HG03575 (cell line): ENCODE results near the gene CASKIN2.

Experiments used
- ATAC-seq: cut with Tn5 transposase; IDR thresholded peaks from one replicate; pipeline ENCODE4 v1.9.1; 2021; ENCODE audit not compliant: unreplicated experiment, insufficient number of reproducible peaks, low FRiP score; ENCODE audit errors: extremely low read depth

The CASKIN2 gene, protein sequence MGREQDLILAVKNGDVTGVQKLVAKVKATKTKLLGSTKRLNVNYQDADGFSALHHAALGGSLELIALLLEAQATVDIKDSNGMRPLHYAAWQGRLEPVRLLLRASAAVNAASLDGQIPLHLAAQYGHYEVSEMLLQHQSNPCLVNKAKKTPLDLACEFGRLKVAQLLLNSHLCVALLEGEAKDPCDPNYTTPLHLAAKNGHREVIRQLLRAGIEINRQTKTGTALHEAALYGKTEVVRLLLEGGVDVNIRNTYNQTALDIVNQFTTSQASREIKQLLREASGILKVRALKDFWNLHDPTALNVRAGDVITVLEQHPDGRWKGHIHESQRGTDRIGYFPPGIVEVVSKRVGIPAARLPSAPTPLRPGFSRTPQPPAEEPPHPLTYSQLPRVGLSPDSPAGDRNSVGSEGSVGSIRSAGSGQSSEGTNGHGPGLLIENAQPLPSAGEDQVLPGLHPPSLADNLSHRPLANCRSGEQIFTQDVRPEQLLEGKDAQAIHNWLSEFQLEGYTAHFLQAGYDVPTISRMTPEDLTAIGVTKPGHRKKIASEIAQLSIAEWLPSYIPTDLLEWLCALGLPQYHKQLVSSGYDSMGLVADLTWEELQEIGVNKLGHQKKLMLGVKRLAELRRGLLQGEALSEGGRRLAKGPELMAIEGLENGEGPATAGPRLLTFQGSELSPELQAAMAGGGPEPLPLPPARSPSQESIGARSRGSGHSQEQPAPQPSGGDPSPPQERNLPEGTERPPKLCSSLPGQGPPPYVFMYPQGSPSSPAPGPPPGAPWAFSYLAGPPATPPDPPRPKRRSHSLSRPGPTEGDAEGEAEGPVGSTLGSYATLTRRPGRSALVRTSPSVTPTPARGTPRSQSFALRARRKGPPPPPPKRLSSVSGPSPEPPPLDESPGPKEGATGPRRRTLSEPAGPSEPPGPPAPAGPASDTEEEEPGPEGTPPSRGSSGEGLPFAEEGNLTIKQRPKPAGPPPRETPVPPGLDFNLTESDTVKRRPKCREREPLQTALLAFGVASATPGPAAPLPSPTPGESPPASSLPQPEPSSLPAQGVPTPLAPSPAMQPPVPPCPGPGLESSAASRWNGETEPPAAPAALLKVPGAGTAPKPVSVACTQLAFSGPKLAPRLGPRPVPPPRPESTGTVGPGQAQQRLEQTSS (N-terminal part only)

DNA sequence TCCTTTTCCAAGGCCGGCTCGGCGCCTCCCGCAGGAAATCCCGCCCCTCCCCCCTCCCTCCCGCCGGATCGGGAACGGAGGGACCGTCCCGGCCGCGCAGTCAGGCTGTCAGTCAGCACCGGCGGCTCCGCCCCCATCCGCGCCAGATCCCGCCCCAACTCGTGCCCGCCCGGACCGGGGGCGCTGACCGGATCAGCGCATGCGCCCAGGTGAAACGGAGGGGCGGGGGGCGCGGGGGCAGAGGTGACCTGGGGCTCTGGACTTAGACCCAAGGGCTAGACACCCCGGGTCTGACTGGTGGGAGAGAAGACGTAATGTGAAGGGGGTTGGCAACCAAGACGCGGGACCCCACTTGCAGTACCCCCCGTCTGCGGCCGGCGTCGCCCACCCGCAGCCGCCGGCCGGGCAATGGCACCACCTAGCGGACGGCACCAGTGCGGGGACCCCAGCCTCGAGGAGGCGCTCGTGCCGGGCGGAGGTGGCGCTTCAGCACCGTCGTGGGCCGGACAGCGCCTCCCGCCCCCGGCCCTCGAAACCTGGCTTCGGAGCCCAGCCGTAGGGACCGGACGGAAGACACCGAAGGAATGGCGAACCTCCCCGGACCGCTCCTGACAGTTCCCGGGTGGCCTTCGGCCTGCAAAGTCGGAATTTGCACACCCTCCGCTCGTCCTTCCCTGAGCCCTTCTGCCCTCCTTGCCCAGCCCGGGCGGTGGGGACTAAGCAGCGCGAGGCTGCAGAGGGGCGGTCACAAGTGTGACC, at the start of gene CASKIN2:
Gene CASKIN2 (minus strand): TSS at position 42 of the 759 bp plus-strand sequence. CDS start 1,733 bp downstream, outside the sequence.
- no peak for ATAC-seq

DNA sequence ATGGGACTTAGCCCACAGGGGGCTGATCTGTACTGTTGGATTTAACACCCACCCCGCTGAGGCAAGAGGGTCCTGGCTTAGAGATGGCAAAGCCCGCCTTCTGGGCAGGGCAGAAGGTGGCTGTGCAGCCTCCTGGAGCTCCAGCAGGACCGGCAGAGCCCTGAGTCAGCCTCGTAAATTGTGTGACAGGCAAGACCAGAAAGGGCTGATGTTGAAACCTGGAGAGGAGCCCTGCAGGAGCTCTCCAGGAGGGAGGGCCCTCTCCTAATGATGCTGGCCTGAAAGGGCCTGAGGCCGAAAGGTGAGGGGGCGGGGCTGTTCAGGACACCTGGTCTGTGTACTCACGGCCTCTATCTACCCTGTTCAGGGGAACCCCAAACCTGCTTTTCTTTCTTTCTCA, 49.7 kb upstream of the CASKIN2 start:
- no peak for ATAC-seq

DNA sequence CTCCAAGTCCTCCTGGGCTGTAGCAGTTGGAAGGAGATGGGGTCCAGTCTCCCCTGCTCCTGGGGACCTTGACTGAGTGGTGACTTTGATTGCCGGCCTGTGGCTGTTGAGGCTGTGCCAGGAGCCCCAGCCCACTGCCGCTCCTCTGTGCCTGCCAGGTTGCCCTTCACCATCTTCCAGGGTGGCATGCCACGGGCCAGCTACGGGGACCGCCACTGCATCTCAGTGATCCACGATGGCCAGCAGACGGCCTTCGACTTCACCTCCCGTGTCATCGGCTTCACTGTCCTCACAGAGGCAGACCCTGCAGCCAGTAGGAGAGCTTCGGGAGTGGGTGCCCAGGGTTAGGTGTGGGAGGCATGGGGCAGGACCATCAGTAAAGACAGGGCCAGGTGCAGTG, 48.9 kb upstream of the CASKIN2 start:
- ATAC-seq, result no peak

DNA sequence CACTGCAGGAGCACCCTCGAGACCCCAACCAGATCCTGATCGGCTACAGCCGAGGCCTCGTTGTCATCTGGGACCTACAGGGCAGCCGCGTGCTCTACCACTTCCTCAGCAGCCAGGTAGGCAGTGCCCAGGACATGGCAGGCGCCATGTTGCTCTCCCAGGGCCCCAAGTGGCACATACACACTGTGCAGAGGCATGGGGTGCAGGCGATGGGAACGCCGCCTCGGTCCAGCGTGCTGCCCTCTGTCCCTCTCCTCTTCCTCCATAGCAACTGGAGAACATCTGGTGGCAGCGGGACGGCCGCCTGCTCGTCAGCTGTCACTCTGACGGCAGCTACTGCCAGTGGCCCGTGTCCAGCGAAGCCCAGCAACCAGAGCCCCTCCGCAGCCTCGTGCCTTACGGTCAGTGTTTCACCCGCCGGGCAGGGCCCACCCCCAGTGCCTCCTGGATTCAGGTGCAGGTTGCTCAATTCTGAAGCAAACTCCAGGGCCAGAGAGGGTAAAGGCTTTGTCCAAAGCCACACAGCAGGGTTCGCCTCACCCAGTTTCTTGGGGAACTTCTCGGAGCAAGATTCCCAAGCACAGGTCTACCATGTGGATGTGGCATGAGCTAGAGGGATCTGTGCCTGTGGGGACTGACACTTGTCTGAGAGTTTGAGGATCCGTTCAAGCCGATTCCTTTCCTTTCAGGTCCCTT, 47.9 kb upstream of the CASKIN2 start:
- no peak for ATAC-seq

DNA sequence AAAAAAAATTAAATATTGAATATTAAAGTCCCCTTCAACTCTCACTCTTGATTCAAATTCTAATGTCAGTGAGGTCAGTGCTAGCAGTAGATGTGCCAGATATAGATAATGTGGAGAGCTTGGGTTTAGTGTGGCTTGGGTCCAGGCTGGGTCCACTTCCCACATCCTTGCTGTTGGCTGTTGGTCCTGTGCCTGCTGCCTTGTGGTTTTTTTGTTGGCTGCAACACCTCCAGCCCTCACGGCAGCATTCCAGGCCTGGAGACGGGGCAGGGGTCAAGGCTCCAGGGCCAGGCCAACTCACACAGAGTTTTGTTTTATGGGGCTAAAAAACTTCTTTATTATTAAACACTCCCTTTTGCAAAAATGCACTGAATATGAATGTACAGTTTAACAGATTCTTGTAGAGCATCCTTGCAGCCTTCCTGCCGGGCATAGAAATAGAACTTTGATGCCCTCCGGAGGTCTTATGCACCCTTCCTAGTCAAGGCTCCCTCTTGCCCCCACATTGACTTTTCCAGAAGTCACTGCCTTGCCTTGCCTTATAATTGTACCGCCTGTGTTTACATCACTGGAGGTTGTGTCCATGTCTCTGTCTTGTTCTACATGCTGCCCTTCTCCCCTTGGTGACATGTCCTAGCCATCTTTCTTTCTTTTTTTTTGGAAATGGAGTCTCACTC, 46.7 kb upstream of the CASKIN2 start:
- ATAC-seq, result no peak

DNA sequence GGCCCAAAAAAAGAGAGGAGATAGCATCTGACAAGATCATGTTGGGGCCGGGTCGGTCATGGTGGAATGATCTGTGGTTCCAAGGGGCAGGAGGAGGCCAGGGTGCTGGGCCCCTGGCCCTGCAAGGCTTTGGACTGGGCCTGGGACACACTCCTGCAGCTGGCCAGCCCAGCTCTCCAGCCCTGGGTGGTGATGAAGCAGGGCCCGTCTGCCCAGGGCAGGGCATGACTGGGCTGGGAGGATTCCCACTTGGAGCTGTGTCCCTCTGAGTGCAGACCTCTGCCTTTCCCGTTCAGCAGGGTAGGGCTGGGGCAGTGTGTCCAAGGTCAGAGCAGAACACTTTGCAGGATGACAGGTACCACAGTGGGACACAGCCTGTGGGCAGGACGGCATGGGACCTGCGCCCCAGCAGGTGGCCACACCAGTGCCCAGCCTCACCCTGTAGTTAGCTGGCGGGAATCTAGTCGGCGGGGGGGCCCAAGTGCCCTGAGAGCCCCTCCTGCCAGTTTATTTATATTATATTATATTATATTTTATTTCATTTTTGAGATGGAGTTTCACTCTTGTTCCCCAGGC, 44.7 kb upstream of the CASKIN2 start:
- no peak for ATAC-seq

DNA sequence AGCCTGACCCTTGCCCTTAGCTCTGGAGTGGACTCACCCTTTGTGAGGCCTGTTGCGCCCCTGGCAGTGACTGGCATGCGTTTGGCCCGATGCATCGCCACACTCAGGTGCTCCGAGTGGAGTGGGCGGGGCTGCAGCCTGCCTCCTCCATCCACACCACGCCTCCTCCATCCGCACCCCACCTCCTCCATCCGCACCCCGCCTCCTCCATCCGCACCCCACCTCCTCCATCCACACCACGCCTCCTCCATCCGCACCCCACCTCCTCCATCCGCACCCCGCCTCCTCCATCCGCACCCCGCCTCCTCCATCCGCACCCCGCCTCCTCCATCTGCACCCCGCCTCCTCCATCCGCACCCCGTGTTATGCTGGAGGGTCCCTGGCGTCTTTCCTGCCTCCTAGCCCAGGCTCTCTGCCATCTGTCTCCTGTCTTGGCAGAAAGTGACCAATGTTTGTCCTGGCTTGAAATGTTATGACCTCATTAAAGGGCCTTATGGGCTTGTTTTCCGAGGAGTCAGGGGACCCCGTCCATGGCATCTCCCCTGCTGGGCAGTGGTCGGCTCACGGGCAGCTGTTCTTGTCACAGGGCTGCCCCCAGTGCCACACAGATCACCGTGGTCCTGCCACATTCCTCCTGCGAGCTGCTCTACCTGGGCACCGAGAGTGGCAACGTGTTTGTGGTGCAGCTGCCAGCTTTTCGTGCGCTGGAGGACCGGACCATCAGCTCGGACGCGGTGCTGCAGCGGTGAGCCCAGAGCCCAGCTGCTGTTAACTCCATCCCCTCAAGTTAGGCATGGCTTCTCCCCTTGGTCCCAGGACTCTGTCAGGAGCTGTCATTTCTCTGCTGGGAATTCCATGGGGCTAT, 43.6 kb upstream of the CASKIN2 start:
- ATAC-seq, result no peak

DNA sequence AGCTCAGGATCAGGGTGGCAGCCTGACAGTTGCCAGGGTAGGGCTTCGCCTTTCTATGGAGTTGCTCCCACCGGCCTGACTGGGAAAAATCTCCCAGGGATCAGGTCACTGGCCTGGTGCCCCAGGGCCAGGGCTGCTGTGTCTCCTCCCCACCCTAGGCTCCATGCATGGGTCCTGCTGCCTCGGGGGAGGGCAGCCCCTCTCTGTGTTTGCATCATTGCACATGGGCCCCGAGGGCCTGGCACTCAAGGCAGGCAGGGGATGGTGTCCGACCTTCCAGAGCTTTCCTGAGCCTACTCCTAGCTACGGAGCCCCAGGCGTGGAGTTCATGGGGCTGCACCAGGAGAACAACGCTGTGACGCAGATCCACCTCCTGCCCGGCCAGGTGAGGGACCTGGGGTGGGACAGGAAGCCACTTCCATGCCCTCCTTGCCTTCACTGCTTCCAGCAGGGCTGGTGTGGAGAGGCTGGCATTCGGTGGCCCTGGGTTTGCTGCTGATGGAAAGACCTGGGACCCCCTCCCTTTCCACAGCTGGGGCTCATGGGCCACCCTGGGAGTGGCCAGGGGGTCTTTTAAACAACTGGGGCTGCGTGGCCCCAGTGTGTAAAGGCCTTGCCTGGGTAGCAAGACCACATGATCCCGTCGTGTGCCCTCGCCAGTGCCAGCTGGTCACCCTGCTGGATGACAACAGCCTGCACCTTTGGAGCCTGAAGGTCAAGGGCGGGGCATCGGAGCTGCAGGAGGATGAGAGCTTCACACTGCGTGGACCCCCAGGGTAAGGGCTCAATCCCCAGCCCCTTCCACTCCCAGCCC, 42.7 kb upstream of the CASKIN2 start:
- ATAC-seq, result no peak

DNA sequence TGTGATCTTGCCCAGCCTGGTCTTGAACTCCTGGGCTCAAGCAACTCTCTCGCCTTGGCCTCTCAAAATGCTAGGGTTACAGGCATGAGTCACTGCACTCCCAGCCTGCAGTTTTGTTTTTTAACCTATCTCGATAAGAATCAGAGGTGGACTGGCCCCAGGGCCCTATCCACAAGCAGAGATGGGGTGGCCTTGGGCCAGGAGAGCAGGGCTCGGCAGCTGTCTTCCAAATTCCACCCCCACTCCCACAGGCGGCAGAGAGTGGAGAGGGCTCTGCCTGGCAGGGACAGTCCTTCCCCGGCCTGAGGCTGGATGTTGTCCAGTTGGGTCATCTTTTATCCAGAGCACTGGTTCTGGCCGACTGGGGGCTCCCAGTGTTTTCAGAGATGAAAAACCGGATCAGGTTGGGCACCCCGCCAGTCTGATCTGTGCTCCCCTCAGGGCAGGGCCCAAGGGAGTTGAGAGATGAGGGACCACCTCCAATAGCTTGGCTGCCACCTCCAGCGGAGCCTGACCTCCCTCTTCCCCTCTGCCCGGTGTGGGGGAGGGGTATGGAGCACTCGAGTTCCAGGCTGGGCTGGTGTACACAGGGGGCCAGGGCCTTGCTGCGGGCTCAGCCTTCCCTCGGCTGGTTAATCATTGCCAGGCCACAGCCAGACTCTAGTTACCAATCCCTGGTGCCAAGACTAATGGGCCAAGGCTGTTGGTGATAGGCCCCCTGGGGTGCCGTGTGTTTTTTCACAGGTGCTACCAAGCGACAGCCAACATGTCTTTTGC, 41.9 kb upstream of the CASKIN2 start:
- no peak for ATAC-seq

DNA sequence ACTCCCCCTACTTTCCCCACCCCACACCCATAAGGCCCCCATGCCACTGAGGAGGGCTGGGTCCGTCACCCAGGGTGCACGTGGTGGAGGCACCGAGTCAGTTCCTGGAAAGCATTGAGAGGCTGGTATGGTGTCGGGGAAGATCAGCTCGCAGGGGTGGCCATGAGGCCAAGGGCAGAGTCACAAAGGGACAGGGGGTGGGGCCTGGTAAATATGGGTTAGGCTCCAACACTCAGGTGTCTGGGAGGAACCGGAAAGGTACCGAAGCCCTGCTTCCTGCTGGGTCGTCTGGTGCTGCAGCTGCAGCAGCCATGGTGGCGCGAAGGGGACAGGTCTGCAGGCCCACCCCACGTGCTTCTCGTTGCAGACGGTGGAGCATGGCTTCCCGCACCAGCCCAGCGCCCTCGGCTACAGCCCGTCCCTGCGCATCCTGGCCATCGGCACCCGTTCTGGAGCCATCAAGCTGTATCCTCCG, 40.4 kb upstream of the CASKIN2 start:
- ATAC-seq, result no peak

DNA sequence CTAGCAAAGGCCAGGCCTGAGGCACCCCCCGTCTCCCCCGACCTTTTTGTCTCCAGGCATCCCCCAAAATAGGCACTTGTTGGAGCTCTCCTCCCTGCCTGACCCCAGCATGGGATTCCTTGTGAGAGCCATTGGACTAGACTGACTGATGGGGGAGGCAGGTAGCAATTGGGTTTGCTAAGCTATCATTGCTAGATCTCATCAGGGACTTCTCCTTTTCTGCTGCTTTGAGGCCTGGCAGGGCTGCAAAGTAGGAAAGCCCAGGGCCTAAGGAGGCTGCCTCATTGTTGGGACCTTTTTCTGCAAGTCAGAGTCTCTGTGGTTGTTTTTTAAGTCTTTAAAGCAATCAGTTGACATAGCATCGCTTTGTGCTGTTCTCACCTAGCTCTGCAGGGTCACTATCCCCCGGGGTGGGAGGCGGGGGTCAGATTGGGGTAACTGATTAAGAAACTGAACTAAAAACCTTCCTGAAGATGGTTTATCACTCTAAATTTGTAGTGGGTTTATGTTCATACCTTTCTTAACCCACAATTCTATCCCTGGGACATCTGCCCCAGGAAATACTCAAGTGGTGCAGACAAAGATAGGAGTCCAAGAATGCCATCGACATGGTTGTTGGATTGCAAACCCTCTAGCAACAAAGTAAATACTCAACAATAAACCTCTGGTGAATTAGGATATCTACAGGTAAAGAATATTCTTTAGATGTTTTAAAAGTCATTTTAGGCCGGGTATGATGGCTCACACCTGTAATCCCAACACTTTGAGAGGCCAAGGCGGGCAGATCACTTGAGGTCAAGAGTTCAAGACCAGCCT, 38.2 kb upstream of the CASKIN2 start:
- no peak for ATAC-seq

DNA sequence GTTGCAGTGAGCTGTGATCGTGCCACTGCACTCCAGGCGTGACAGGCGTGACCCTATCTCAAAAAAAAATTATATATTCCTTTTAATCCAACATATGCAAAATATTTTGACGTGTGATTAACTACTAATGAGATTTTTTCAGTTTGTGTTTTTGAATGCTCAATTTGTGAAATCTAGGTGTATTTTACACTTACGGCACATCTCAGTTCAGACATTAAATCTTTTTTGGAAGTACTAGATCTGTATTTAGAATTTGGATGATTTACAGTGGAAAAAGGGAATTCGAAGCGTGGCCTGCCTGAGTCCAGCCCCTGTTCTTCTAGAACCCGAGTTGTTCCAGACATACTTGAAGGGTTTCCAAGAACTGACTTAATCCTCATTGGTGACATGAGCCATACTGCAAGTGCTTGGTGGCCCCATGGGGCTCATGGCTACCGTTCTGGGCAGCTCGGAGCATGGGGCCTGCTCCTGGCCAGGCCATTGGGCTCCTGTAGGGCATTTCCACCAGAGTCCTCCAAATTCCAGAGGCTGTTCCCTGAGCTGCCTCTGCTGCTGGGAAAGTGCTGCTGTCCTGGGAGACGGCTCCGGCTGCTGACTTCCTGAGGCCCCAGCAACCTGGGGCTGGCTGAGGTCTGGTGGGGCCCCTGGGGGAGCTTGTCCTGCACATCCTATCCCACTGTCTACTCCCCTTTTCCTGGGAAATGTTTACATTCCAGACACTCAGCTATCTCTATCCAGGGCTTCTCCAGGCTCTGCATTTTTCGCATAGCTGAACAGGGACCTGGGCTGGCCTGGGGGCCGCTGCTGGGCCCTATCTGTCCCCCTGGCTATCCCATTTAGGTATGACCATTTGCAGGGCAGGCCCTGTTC, 37.3 kb upstream of the CASKIN2 start:
- no peak for ATAC-seq

DNA sequence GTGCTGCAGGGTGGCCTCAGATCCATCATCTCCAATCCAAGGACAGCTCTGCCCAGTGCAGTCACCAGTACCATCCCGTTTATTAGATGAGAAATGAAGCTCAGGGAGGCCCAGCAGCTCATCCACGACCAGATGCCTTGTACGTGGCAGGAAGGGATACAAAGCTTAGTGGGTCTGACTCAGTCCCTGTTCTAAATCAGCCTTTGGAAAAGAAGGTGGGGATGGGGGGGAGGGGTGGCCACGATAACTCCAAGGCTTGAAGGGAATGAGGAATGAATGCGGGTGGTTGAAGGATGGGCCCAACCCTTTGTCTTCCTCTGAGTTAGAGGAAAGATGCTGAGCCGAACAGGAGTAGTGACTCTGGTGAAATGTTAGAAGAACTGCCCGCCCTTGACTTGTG, 35.9 kb upstream of the CASKIN2 start:
- ATAC-seq, result no peak

DNA sequence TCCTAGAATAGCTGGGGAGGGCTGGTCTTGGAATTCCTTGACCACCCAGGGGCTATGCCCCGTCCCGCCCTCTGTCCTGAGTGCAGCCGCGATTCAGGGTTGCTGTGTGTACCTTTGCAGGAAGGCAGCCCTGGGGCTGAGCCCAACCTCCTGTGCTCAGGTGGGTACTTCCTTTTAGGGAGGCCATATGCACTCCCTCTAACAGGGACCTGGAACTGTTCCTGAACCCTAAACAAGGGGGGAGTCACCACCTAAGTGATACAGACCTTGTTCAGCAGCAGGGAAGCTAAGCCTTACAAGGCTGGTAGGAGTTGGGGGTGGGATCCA, 34.8 kb upstream of the CASKIN2 start:
- no peak for ATAC-seq
